HCT116 (cell line): ENCODE data around the gene BAZ1B. TPM values are rescaled to one million over a fixed set of nuclear protein-coding genes. Genes with fewer than 3 reads are reported as not detected.
"Not testable (repeated sequence)": the region's sequence is repeated elsewhere in the genome, so short reads cannot be mapped to it uniquely, and the experiment has no call there.

Experiments used
- ATAC-seq: fragments of 200-7000 bp; cut with Tn5 transposase; 2 replicates; pipeline ENCODE4 v1.9.1; 2020; ENCODE audit warnings: mild to moderate bottlenecking, moderate library complexity
- BruUV-seq: library from RNA; stranded (reverse); fragments of 400-500 nt; replicated peaks from 2 replicates; lab custom pipeline; 2021; lab: Mats Ljungman, UMichigan
- CTCF ChIA-PET: fragments of 300-600 bp; sonication (Branson Sonifier 250); formaldehyde crosslinking; loops from one replicate; lab custom pipeline; 2021; ENCODE audit warnings: antibody characterized with exemption; lab: Charles Lee
- POLR2A ChIA-PET: fragments of 300-600, 350-600 bp; sonication (Branson Sonifier 250); formaldehyde crosslinking; loops from one replicate; lab custom pipeline; 2021; ENCODE audit warnings: antibody characterized with exemption; lab: Charles Lee
- RAD21 ChIA-PET, 2 experiments: fragments of 300-600 bp; sonication (Branson Sonifier 250); formaldehyde crosslinking; loops; one replicate each; lab custom pipeline; 2023; ENCODE audit warnings: low total read pairs in 2 of 2; ENCODE audit not compliant: uncharacterized antibody in 2 of 2, unreplicated experiment in 2 of 2, low non-redundant PET in 1 of 2; lab: Charles Lee
- DNase-seq: peaks from one replicate; pipeline ENCODE4 v3.0.0-alpha.2; 2010; ENCODE audit warnings: low read depth, low spot score
- H2AFZ ChIP-seq: fragments of 200-600 bp; shearing (Covaris generic), sonication (generic); 2 replicates; pipeline ENCODE4 v1.6.1; 2017; ENCODE audit warnings: low read depth, mixed run types, mixed read lengths, antibody characterized with exemption, low read length; ENCODE audit not compliant: poor library complexity, severe bottlenecking
- H3K27ac ChIP-seq: 2 replicates; pipeline ENCODE4 v1.5.1; 2012; ENCODE audit warnings: low read depth, low read length
- H3K27me3 ChIP-seq: fragments of 200-600 bp; sonication (generic); 2 replicates; pipeline ENCODE4 v1.6.1; 2016; ENCODE audit warnings: mixed run types, low read length, mixed read lengths; ENCODE audit not compliant: insufficient read depth
- H3K36me3 ChIP-seq, 2 experiments: fragments of 200-500 bp in 1 of 2; fragments of 200-600 bp in 1 of 2; sonication (Bioruptor generic) in 1 of 2; sonication (generic) in 1 of 2; 2 replicates each; pipeline versions ENCODE4 v1.5.1 to v1.6.1; 2014 to 2016; ENCODE audit warnings: low read length in 2 of 2, inconsistent platforms in 1 of 2, mixed read lengths in 1 of 2, mixed run types in 1 of 2; ENCODE audit not compliant: insufficient read depth in 2 of 2, control insufficient read depth in 1 of 2
- H3K4me1 ChIP-seq, 2 experiments: fragments of 200-600 bp in 1 of 2; sonication (generic) in 1 of 2; 2 replicates each; pipeline versions ENCODE4 v1.5.1 to v1.6.1; 2012 to 2017; ENCODE audit warnings: low read length in 2 of 2, inconsistent platforms in 1 of 2, mild to moderate bottlenecking in 1 of 2, mixed read lengths in 1 of 2, mixed run types in 1 of 2, moderate library complexity in 1 of 2; ENCODE audit not compliant: insufficient read depth in 2 of 2, control insufficient read depth in 1 of 2
- H3K4me2 ChIP-seq: fragments of 200-600 bp; sonication (generic); 2 replicates; pipeline ENCODE4 v1.6.1; 2017; ENCODE audit warnings: mixed run types, low read length, mixed read lengths
- H3K4me3 ChIP-seq, 2 experiments: fragments of 200-600 bp in 1 of 2; sonication (generic) in 1 of 2; replicated peaks in 1 of 2; 2 replicates each; pipeline ENCODE4 v1.5.1; 2011 to 2016; ENCODE audit warnings: low read length in 2 of 2, control low read depth in 1 of 2, low read depth in 1 of 2, mild to moderate bottlenecking in 1 of 2, mixed read lengths in 1 of 2, mixed run types in 1 of 2
- H3K79me2 ChIP-seq: fragments of 200-600 bp; sonication (generic); 2 replicates; pipeline ENCODE4 v1.6.1; 2017; ENCODE audit warnings: mild to moderate bottlenecking, mixed run types, low read length, moderate library complexity, mixed read lengths; ENCODE audit not compliant: insufficient read depth
- H3K9ac ChIP-seq: fragments of 200-600 bp; sonication (generic); 2 replicates; pipeline ENCODE4 v1.6.1; 2016; ENCODE audit warnings: low read length, mixed read lengths
- H3K9me2 ChIP-seq: fragments of 200-600 bp; sonication (generic), shearing (Covaris generic); 2 replicates; pipeline ENCODE4 v1.6.1; 2017; ENCODE audit warnings: mixed run types, mild to moderate bottlenecking, moderate library complexity; ENCODE audit not compliant: insufficient read depth
- H3K9me3 ChIP-seq, 2 experiments: fragments of 200-500 bp in 1 of 2; fragments of 200-600 bp in 1 of 2; sonication (Bioruptor generic) in 1 of 2; sonication (generic) in 1 of 2; 2 replicates each; pipeline ENCODE4 v1.6.1; 2014 to 2017; ENCODE audit warnings: low read length in 2 of 2, mixed read lengths in 2 of 2, inconsistent platforms in 1 of 2, low read depth in 1 of 2, mild to moderate bottlenecking in 1 of 2, mixed run types in 1 of 2, moderate library complexity in 1 of 2; ENCODE audit not compliant: control insufficient read depth in 1 of 2, insufficient read depth in 1 of 2
- H4K20me1 ChIP-seq: fragments of 200-600 bp; sonication (generic), shearing (Covaris generic); 2 replicates; pipeline ENCODE4 v1.6.1; 2017; ENCODE audit warnings: mixed run types, mild to moderate bottlenecking, moderate library complexity; ENCODE audit not compliant: insufficient read depth
- CBX3 ChIP-seq: IDR thresholded peaks from 2 replicates; pipeline ENCODE4 v1.6.1; 2012; ENCODE audit warnings: low read depth
- JUND ChIP-seq: IDR thresholded peaks from 2 replicates; pipeline ENCODE4 v1.6.1; 2012
- REST ChIP-seq: IDR thresholded peaks from 2 replicates; pipeline ENCODE4 v1.6.1; 2012; ENCODE audit warnings: low read depth
- intact Hi-C: fragments of 100-400 bp; cut with micrococcal nuclease; formaldehyde crosslinking; loops from 2 replicates; pipeline ENCODE4 v1.10.0; 2022
- total RNA-seq: library from RNA; stranded (reverse); gene quantifications from one replicate; pipeline ENCODE4 v1.2.1, GENCODE V29; 2021; ENCODE audit not compliant: unreplicated experiment
- TF ChIP-seq, protein P1 (sequence below): IDR thresholded peaks from 2 replicates; pipeline ENCODE4 v1.6.1; 2011; ENCODE audit warnings: mild to moderate bottlenecking, low read length, moderate library complexity; ENCODE audit not compliant: insufficient replicate concordance; ENCODE audit errors: extremely low read depth

Gene BAZ1B
- total RNA-seq, 1 experiment from 2014 or later = 81.1 TPM

DNA sequence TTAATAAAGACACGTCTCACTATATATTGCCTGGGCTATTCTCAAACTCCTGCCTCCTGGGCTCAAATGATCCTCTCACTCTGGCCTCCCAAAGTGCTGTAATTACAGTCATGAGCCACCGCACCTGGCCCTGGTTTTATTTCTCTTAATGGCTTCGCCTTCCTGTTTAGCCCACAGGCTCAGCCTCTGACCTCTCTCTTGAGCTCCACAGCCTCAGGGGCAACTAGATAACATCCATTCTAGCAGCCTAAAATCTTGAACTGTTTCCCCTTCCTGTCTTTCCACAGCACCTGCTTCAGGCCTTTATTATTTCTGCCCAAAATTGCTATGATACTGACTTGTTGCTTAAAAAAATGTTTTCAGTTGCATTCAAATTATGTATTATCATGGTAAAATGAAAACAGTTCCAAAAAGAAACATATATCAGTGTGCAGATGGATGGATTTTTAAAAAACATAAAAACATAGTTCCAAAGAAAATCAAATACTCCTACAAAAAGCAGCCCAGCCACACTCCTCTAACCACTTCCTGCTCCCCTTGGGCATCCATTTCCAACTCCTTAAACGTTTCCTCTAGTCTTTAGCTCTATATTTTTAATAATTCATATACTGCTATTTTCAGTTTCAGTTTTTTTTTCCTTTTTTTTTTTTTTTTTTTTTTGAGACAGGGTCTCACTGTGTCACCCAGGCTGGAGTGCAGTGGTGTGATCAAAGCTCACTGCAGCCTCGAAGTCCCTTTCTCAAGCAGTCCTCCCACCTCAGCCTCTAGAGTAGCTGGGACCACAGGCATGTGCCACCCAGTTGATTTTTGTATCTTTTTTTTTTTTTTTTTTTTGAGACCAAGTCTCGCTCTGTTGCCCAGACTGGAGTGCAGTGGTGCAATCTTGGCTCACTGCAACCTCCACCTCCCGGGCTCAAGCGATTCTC lies 5.1 kb upstream of the BAZ1B start (continued):
- TF ChIP-seq REST (no peak), JUND (no peak), CBX3 (no peak)
- TF ChIP-seq, protein P1, sequence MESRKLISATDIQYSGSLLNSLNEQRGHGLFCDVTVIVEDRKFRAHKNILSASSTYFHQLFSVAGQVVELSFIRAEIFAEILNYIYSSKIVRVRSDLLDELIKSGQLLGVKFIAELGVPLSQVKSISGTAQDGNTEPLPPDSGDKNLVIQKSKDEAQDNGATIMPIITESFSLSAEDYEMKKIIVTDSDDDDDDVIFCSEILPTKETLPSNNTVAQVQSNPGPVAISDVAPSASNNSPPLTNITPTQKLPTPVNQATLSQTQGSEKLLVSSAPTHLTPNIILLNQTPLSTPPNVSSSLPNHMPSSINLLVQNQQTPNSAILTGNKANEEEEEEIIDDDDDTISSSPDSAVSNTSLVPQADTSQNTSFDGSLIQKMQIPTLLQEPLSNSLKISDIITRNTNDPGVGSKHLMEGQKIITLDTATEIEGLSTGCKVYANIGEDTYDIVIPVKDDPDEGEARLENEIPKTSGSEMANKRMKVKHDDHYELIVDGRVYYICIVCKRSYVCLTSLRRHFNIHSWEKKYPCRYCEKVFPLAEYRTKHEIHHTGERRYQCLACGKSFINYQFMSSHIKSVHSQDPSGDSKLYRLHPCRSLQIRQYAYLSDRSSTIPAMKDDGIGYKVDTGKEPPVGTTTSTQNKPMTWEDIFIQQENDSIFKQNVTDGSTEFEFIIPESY = no peak
- TF ChIP-seq, all 23 proteins: peak for 0

DNA sequence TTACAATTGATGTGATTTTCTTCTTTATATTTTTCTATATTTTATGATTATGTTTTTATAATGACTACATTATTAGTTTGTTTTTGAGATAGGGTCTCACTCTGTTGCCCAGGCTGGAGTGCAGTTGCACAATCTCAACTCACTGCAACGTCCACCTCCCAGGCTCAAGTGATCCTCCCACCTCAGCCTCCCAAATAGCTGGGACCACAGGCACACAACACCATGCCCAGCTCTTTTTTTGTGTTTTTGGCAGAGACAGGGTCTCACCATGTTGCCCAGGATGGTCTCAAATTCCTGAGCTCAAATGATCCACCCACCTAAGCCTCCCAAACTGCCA lies 4.0 kb upstream of the BAZ1B start:
- H3K9me2 ChIP-seq, H3K9ac ChIP-seq, H4K20me1 ChIP-seq, H3K4me3 ChIP-seq, RAD21 ChIA-PET, H3K36me3 ChIP-seq, H3K27me3 ChIP-seq, H3K27ac ChIP-seq, DNase-seq, H3K79me2 ChIP-seq, H3K4me2 ChIP-seq, intact Hi-C loops, H2AFZ ChIP-seq, CTCF ChIA-PET, ATAC-seq, POLR2A ChIA-PET, BruUV-seq, H3K9me3 ChIP-seq: not testable (repeated sequence)
- H3K4me1 ChIP-seq = peaks cover 5 to 11% of the 10 kb centered on the region in 2 experiments; a peak in 3 of 4 replicates
